Stomach smooth muscle (tissue), 2 donors: ENCODE measurements around the gene LRRC74A.
"Not testable (repeated sequence)": the region's sequence is repeated elsewhere in the genome, so short reads cannot be mapped to it uniquely, and the experiment has no call there.

ENCODE experiments used
- H3K27ac ChIP-seq: one replicate; pipeline ENCODE4 v1.7.0; 2013; ENCODE audit warnings: mild to moderate bottlenecking, low read length, inconsistent platforms
- H3K27me3 ChIP-seq, 2 donors: one replicate each; pipeline ENCODE4 v1.7.0; 2013; ENCODE audit warnings: low read length in 2 of 2; ENCODE audit not compliant: insufficient read depth in 2 of 2, control insufficient read depth in 1 of 2
- H3K36me3 ChIP-seq, 2 donors: one replicate each; pipeline ENCODE4 v1.7.0; 2013; ENCODE audit warnings: low read length in 2 of 2; ENCODE audit not compliant: control insufficient read depth in 2 of 2, insufficient read depth in 2 of 2
- H3K4me1 ChIP-seq: one replicate; pipeline ENCODE4 v1.7.0; 2013; ENCODE audit warnings: low read length; ENCODE audit not compliant: control insufficient read depth, insufficient read depth
- H3K4me3 ChIP-seq, 2 donors: one replicate each; pipeline ENCODE4 v1.7.0; 2013; ENCODE audit warnings: low read length in 2 of 2
- H3K9ac ChIP-seq, 2 donors: one replicate each; pipeline ENCODE4 v1.7.0; 2013; ENCODE audit warnings: low read length in 2 of 2, mild to moderate bottlenecking in 1 of 2
- H3K9me3 ChIP-seq, 2 donors: one replicate each; pipeline ENCODE4 v1.7.0; 2013; ENCODE audit warnings: low read length in 2 of 2; ENCODE audit not compliant: control insufficient read depth in 2 of 2
- donor health status: healthy.
- donor health status: Pancreatic carcinoma.

Gene LRRC74A

DNA sequence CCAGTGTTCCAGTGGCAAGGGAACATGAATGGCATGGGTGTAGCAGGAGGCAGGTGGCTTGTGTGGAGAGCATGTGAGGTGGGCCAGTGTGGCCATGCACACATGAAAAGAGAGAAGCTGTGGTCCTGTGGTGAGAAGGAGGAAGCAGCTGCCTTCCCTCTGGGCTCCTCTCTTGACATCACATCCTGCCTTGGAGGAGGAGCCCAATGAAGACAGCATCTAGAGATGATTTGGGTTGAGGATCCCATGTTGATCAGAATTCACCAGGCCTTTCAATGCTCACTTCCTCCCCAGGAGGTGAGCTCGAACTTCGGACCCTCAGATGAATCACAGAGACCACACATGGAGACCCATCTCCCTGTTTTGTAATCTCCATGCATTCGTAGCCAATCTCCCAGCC, 82.6 kb downstream of the LRRC74A start:
- H3K4me1 ChIP-seq, result peaks cover 28% of the 10 kb centered on the region
- no peak overlapping the region for H3K9ac ChIP-seq
- H3K9me3 ChIP-seq, result no peaks in the 10 kb centered on the region
- H3K4me3 ChIP-seq, result no peak overlapping the region
- H3K27ac ChIP-seq, result no peak overlapping the region
- H3K27me3 ChIP-seq, result no peaks in the 10 kb centered on the region
- no peaks in the 10 kb centered on the region for H3K36me3 ChIP-seq

DNA sequence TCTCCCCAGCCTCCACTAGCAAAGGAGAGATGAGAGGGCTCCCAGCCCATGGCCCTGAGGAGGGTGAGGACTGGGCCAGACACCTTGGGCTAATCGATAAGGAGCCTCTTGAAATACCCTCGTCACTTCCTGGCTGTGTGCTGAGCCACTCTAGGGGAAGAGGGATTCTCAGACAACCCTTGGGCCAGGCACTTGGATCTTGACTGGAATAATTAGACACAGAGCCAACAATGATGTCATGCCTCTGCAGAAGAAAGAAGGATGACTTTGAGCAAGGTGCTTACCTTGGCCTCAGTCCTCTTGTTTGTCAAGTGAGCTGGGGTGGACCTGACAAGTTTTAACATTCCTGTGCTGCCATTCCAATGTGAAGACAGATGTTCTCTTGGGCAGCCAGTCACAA, 83.1 kb downstream of the LRRC74A start:
- no peak overlapping the region for H3K27ac ChIP-seq
- no peak overlapping the region for H3K4me3 ChIP-seq
- no peak overlapping the region for H3K9ac ChIP-seq
- H3K36me3 ChIP-seq, result no peaks in the 10 kb centered on the region
- H3K27me3 ChIP-seq, result no peaks in the 10 kb centered on the region
- peaks cover 23% of the 10 kb centered on the region for H3K4me1 ChIP-seq
- H3K9me3 ChIP-seq, result no peaks in the 10 kb centered on the region

DNA sequence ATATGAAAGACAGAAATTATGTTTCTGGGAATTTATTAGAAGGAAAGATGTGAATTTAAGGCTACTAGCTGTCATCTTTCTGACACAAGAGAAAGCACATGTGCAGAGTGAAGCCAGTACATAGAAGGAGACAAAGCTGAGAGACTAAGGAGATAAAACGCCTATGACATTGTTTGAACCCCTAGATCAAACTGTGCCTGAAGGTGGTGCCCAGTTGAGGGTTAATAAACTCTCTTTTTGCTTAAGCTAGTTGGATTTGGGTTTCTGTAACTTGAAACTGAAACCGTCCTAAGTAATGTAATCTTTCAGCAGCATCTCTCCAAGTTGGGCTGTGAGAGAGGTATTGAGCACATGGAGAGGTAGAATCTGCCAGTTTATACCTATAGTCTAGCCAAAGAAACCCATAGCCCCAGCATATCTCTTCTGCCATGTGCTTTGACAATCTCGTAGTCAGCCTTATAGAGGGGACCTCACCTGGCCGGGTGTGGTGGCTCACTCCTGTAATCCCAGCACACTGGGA, 84.2 kb downstream of the LRRC74A start:
- H3K27me3 ChIP-seq, result no peaks in the 10 kb centered on the region
- H3K9ac ChIP-seq, result no peak overlapping the region
- no peak overlapping the region for H3K4me3 ChIP-seq
- no peak overlapping the region for H3K27ac ChIP-seq
- H3K4me1 ChIP-seq, result peaks cover 12% of the 10 kb centered on the region
- no peaks in the 10 kb centered on the region for H3K36me3 ChIP-seq
- H3K9me3 ChIP-seq, result no peaks in the 10 kb centered on the region

DNA sequence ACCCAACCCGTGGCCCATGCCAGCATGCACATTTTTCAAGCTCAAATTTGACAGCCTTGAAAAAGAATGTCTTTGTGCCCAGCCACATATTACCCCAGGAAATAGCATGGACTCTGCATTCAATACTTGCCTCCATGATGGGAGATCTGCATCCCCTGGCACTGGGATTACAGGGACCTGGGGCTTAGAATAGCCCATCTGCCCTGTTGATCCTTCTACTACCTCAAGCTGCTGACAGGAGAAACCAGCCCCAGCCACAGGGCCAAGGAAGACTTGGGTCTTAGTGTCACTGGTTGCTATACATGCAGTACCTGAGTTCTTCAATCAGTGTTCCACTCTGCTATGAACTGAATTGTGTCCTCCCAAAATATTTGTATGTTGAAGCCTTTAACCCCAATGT, 85.3 kb downstream of the LRRC74A start:
- no peaks in the 10 kb centered on the region for H3K27me3 ChIP-seq

DNA sequence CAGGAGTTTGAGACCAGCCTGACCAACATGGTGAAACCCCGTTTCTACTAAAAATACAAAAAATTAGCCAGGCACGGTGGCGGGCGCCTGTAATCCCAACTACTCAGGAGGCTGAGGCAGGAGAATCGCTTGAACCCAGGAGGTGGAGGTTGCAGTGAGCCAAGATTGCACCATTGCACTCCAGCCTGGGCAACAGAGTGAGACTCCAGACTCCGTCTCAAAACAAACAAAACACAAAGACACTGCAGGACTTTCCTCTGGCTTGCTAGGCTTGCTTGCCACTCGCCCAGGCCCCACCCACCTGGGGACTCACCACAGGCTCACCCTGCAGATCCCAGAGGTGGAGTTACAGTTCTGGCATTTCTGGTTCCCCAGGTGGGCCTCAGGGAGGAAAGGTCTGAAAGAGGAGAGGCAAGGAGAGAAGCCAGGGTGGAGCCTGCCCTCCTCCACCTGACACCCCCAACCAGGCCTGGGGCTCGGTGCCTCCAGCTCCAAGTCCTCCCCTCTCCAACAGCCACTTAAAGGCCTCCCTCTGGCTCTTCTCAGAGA, 88.4 kb downstream of the LRRC74A start:
- H3K27ac ChIP-seq, result not testable (repeated sequence)
- peaks cover 37% of the 10 kb centered on the region for H3K4me1 ChIP-seq

More for the DNA sequence above, 85.3 kb downstream of the LRRC74A start:
- Histone ChIP-seq H3K4me3 (no peak overlapping the region), H3K27ac (no peak overlapping the region), H3K9me3 (no peaks in the 10 kb centered on the region), H3K36me3 (no peaks in the 10 kb centered on the region), H3K9ac (no peak overlapping the region), H3K4me1 (peaks cover 8% of the 10 kb centered on the region)

DNA sequence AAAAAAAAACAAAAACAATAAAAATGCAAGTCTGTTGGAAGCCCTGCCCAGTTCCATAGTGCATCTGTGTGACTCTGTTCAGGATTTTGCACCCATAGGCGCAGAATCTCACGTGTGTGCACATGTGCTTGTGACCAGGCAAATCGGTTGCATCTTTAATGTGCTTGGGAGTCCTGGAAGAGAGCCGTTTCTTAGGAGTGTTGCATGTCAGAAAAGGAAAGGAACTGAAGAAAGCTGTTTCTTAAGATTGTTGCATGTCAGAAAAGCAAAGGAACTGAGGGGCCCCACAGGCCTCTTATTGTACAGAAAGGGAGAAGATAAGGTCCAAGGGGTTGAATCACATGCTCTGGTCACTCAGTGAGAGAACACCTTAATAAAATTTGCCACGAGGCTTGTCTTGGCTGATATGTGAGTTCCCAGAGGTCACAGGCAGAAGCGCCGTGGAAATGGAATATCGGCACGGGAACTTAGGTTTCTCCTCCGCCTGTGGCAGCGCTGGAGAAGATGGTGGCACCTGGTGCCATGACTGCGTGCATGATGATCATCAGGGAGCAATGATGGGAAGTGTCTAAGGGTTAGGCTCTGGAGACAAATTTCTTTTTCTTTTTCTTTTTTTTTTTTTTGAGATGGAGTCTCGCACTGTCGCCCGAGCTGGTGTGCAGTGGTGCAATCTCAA, 90.0 kb downstream of the LRRC74A start:
- Histone ChIP-seq H3K4me3 (no peak overlapping the region), H3K27ac (no peak overlapping the region), H3K27me3 (no peaks in the 10 kb centered on the region), H3K4me1 (peaks cover 47% of the 10 kb centered on the region), H3K9me3 (no peaks in the 10 kb centered on the region), H3K9ac (no peak overlapping the region), H3K36me3 (no peaks in the 10 kb centered on the region)

More for the DNA sequence above, 88.4 kb downstream of the LRRC74A start:
- H3K9ac ChIP-seq, result peak overlapping the region in 1 of 2 donors; percentile 13
- H3K4me3 ChIP-seq, H3K9me3 ChIP-seq, H3K36me3 ChIP-seq, H3K27me3 ChIP-seq: not testable (repeated sequence)

DNA sequence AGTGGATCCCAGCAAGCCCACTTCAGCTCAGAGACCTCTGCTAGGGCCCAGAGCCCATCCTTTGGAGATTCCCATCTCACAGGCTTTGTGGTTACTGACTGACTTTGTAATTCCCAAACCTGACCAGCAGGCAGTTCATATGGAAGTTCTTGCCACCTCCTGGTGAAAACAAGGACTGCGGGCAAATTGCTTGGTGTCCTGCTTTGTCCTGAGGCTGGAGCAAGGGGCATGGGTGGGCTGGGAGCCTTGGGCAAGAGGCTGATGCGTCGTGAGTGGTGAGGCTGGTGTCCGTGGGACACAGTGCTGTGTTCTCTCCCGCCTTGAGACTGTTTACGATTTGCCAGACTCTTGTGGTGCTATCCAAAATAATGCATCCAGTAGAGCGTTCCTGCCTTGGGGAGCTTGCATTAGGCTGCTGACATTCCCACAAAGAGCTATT, 91.0 kb downstream of the LRRC74A start:
- Histone ChIP-seq H3K4me1 (peaks cover 47% of the 10 kb centered on the region), H3K36me3 (no peaks in the 10 kb centered on the region), H3K4me3 (no peak overlapping the region), H3K9me3 (no peaks in the 10 kb centered on the region), H3K9ac (peak overlapping the region; percentile 21 to 62), H3K27me3 (no peaks in the 10 kb centered on the region), H3K27ac (peak overlapping the region; percentile 99)

DNA sequence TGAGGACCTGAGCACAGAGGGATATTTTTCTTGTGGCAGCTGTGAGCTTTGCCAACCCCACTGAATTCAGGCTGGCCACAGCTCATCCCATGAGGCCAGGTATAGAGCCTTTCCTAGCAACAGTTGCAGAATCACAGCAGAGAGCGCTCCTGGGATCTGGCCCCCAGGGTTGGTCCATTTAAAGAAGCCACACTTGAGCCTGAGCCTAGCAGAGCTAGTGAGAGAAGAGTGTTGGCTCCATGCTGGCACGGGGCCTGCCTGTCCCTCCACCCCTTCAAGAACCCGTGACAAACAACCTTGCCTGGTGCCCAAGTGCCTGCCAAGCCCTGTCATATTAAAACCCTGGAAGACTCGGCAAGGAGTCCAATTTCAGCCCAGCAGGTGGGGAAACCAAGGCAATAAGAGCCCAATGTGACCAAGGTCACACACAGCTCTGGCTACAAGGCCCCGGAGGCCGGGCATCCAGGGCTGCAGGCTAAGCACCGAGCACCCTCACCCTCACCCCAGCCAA, 91.6 kb downstream of the LRRC74A start:
- Histone ChIP-seq H3K9me3 (no peaks in the 10 kb centered on the region), H3K9ac (peak overlapping the region; percentile 60 to 62), H3K27me3 (no peaks in the 10 kb centered on the region), H3K4me1 (peaks cover 49% of the 10 kb centered on the region), H3K4me3 (peak overlapping the region; percentile 19 to 65), H3K36me3 (no peaks in the 10 kb centered on the region), H3K27ac (peak overlapping the region; percentile 99)

DNA sequence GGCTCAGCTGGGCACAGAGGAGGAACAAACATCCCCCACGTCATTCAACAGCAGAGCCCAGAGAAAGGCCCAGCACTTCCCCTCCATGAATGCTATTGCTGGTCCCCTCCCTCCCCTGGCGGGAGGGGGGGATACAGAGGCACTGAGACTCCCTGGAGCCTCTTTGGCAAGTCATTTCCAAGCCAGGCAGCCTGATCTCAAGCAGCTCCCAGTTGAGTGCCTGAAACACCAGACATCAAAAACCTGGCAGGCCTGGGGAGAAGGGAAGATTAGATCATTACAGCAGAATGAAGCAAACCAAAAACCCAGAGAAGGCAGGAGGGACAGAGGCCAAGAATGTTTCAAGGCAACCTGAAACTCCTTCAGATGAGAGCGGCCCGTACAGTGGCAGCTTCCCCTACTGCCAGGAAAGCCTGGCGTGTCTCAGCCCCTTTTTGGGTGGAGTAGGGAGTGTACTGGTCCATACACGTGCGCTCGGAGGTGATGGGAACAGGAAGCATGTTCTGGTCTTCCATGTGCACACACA, 92.1 kb downstream of the LRRC74A start:
- H3K27ac ChIP-seq, result peak overlapping the region; percentile 99
- H3K4me3 ChIP-seq, result peak overlapping the region; percentile 53 to 65
- H3K4me1 ChIP-seq, result peaks cover 46% of the 10 kb centered on the region
- no peaks in the 10 kb centered on the region for H3K36me3 ChIP-seq
- H3K9me3 ChIP-seq, result no peaks in the 10 kb centered on the region
- no peaks in the 10 kb centered on the region for H3K27me3 ChIP-seq
- peak overlapping the region; percentile 60 to 62 for H3K9ac ChIP-seq

DNA sequence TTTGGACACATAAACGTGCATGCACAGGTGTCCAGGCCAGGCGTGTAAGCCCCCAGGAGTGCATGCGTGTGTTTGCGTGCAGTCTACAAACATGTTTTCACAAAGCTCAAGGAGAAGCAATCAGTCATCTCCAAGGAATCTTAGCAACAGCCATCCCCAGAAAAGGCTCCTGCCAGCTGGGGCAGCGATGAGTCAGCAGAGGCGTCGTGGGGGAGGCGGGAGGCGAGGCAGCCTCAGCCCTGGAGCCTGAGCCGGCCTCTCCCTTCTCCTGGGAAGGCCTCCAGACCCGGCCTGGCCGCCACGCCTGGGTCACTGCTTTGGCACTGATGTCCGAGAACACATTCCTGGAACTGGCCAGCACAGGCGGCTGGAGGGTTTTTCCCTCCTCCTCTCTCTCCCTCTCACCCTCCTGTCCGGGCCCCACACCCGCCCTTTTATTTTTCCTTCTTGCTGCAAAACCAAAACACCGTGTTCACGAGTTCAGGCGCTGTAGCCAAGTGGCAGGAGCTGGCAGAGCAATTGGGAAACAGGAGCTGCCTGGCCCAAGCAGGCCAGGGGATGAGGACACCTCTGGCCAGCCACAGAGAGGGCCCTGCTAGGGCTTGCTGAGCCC, 92.7 kb downstream of the LRRC74A start:
- H3K4me1 ChIP-seq, result peaks cover 41% of the 10 kb centered on the region
- no peaks in the 10 kb centered on the region for H3K27me3 ChIP-seq
- H3K27ac ChIP-seq, result peak overlapping the region; percentile 99

More for the DNA sequence above, 92.7 kb downstream of the LRRC74A start:
- peak overlapping the region; percentile 53 to 65 for H3K4me3 ChIP-seq
- H3K9ac ChIP-seq, result peak overlapping the region; percentile 62 to 76
- H3K36me3 ChIP-seq, result no peaks in the 10 kb centered on the region
- H3K9me3 ChIP-seq, result no peaks in the 10 kb centered on the region
